HuH-7.5 (cell line): ENCODE results near the gene KIAA0408.
"Not testable (repeated sequence)": the region's sequence is repeated elsewhere in the genome, so short reads cannot be mapped to it uniquely, and the experiment has no call there.

Source experiments
- DNase-seq: peaks from one replicate; pipeline ENCODE4 v3.0.0; 2011; ENCODE audit warnings: low spot score

KIAA0408 gene

DNA sequence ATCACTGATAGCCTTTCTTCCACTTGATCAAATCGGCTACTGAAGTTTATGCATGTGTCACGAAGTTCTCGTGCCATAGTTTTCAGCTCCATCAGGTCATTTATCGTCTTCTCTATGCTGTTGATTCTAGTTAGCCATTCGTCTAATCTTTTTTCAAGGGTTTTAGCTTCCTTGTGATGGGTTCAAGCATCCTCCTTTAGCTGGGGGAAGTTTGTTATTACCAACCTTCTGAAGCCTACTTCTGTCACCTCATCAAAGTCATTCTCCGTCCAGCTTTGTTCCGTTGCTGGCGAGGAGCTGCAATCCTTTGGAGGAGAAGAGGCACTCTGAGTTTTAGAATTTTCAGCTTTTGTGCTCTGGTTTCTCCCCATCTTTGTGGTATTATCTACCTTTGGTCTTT, 47.2 kb downstream of the KIAA0408 start:
- DNase-seq: not testable (repeated sequence)
